Left ventricle myocardium superior (tissue), 1 donor: ENCODE results near the gene ITPRID2. TPM values are rescaled to one million over a fixed set of nuclear protein-coding genes. Genes with fewer than 3 reads are reported as not detected.

Experiments used
- ATAC-seq: fragments of 200-7000 bp; cut with Tn5 transposase; one replicate; pipeline ENCODE4 v1.9.1; 2020; ENCODE audit warnings: mild to moderate bottlenecking, moderate library complexity
- DNase-seq: peaks from one replicate; pipeline ENCODE4 v3.0.0-alpha.2; 2020
- intact Hi-C: fragments of 100-400 bp; cut with micrococcal nuclease; formaldehyde crosslinking; loops from one replicate; pipeline ENCODE4 v1.11.0; 2022
- total RNA-seq: library from RNA; stranded (reverse); fragmentation: NEBNext Ultra II Directional; extraction: Animal tissue kit (Norgen Biotek cat#: 25700); gene quantifications from one replicate; pipeline ENCODE4 v1.2.1, GENCODE V29; 2021
- donor health status: DM: no; HTN: yes; CAD: no; lungs with severe emphysema.

Gene ITPRID2
- total RNA-seq, 1 donor from 2014 or later = 68.4 TPM

DNA sequence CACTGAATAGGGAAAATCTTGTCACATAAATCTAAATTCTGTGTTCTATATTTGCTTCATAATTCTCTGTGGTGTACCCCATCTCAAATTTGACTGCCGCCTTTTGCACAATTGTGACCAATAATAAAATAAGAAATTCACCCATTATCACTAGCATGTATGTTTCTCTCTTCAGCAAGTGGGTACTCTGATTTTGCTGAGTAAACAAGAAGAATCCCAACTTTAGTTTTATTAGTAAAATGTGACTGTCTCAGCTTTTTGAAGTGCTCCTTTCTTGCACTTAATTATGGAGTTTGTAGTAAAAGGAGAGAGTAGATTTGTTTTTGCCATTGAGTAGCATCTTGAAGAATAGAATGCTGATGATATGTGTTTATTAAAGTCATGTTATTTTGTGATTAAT lies 16.1 kb downstream of the ITPRID2 start:
- DNase-seq (no peak), ATAC-seq (no peak)
- intact Hi-C loops = loop anchor here (5.0 to 10.0 kb wide), 2 partner anchors 163 to 170 kb away; no protein-coding TSS in a partner anchor

GRCh38 chr2:181910028-181910831 lies 18.7 kb downstream of the ITPRID2 start:
- DNase-seq (no peak), ATAC-seq (no peak)
- intact Hi-C loops = no loop called here

- intact Hi-C loops = no loop called here
- ATAC-seq (no peak), DNase-seq (no peak)
Observed at GRCh38 chr2:181911830-181912229, 20.3 kb downstream of the ITPRID2 start.

DNA sequence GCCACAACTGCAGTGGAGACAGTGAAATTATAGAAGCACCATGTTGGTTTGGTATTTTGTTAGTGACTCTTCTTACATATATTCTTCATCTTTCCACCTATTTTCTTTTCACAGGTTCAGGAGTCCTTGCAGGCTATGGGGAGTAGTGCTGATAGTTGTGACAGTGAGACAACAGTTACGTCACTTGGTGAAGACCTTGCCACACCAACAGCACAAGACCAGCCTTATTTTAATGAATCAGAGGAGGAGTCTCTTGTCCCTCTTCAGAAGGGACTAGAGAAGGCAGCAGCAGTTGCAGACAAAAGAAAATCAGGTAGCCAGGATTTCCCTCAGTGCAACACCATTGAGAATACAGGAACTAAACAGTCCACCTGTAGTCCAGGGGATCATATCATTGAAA lies 23.6 kb downstream of the ITPRID2 start:
- DNase-seq = no peak
- no peak for ATAC-seq
- intact Hi-C loops = no loop called here

DNA sequence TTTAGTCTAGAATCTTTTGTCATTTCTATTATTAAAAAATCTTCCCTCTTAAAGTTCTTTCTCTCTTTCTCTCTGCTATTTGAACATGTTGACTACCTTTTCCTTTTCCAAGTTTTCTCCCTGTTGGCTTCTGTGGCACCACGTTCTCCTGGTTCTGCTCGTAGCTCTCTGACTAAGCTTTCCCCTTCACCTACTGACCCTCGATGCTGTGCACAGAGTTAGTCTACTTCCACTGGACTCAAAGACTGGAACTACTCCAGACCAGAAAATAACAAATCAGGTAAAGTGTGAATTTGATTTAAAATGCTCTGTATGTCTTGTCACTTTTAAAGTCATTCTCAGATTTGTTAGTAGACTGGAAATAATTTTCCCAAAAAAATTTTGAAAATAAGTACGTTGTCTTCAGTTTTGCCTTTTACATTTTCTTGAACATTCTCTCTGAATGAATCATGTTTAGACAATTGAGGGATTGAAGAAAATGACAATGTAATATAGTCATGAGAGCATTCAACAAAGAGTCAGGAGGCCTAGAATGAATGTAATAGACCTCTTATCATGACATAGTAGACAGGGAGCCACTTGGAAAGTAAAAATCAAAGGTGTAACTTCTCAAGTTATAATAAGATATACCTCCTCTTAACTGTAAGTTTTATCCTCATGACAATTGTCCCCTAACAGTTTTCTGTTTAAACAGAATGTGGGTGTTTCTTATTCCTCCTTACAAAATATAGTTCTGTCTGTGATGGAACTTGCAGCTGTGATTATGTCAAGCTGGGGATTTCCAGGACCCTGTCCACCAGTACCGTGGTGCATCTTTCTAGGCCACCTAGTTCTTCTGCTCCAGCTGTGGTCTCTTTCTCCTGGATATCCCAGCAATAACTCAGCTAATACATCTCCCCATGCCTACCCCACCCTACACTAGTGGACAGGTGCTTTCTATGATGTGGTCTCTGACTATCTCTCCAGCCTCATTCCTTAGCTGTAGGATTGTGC lies 25.5 kb downstream of the ITPRID2 start:
- intact Hi-C loops = no loop called here
- no peak for ATAC-seq
- no peak for DNase-seq

DNA sequence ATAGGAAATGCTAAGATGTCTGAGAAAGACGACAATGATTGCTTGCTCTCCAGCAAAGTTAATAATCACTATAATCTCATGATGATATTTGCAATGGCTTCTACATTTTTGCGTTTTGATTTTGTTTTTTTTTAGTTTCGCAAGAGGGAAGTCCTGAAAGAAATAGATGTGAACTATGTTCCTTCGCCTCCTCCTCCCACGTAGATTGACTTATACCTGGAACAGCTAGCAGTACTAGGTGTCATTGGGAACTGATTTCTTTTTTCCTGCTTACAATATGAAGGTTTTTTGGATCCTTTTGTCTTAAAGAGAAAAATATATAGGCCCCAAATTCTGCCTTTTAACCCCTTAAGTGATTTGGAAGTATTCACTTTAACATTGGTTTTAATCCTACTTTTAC lies 26.7 kb downstream of the ITPRID2 start:
- intact Hi-C loops = no loop called here
- ATAC-seq (no peak), DNase-seq (no peak)

DNA sequence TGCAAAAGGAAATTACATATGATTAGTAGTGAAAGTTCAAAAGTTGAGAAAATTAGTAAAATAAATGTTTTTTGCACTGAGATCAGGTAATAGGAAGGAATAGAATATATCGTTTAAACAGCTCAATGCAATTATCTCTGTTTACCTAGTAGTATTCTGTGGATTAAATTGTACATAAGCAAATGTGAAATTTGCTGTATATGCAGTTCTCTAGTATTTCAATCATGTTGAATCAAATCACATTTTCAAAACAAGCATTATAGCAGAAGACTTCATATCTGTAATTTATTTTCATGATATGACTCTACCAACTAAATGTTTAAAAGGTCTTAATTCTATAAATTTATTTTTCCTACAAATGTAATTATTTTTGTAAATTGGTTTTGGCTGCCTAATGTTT lies 31.6 kb downstream of the ITPRID2 start:
- intact Hi-C loops = no loop called here
- ATAC-seq (no peak), DNase-seq (no peak)

GRCh38 chr2:181924336-181924735 lies 32.8 kb downstream of the ITPRID2 start:
- DNase-seq (no peak), ATAC-seq (no peak)
- intact Hi-C loops = no loop called here

GRCh38 chr2:181934694-181935093 lies 43.2 kb downstream of the ITPRID2 start:
- no peak for ATAC-seq

GRCh38 chr2:181937473-181937872 lies 45.9 kb downstream of the ITPRID2 start:
- intact Hi-C loops = no loop called here
- ATAC-seq (peak; percentile 41), DNase-seq (no peak)

More at GRCh38 chr2:181934694-181935093, 43.2 kb downstream of the ITPRID2 start:
- intact Hi-C loops = no loop called here
- DNase-seq = no peak

DNA sequence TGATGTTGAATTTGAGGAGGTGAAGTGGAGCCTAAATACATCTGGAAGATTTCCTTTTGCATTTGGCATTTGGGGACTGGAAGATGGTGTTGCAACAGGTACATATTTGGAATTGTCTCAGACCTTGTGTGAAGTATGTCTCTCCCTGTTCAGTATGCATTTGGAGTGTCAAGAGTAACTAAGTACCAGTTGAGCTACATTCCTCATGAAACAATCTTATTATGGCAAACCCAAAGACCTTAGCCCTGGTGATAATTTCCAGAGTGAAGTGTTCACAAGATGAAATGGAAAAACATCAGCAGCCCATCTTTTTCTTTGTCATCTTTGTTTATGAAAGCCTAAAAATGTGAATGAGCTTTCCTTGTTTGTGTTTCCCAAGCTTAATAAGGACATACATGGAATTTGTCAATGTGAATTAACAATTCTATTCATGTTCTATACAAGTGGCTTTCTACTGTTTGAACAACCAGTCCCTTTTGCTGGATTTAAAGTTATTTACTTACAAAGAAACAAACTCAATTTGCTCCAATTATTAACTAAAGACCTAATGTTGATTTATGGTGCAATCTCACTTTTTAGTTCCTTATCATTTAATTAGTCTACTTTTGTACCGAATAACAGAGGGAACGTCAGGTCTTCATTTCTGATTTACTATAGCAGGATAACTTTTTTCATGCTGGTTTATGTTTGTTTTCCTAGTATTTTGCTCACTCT lies 52.0 kb downstream of the ITPRID2 start:
- DNase-seq (no peak), ATAC-seq (no peak)
- intact Hi-C loops = no loop called here

GRCh38 chr2:181944164-181944913 lies 52.8 kb downstream of the ITPRID2 start:
- intact Hi-C loops = no loop called here
- no peak for ATAC-seq
- no peak for DNase-seq

- ATAC-seq (no peak), DNase-seq (no peak)
- intact Hi-C loops = no loop called here
Observed at GRCh38 chr2:181944914-181945291, 53.4 kb downstream of the ITPRID2 start.

DNA sequence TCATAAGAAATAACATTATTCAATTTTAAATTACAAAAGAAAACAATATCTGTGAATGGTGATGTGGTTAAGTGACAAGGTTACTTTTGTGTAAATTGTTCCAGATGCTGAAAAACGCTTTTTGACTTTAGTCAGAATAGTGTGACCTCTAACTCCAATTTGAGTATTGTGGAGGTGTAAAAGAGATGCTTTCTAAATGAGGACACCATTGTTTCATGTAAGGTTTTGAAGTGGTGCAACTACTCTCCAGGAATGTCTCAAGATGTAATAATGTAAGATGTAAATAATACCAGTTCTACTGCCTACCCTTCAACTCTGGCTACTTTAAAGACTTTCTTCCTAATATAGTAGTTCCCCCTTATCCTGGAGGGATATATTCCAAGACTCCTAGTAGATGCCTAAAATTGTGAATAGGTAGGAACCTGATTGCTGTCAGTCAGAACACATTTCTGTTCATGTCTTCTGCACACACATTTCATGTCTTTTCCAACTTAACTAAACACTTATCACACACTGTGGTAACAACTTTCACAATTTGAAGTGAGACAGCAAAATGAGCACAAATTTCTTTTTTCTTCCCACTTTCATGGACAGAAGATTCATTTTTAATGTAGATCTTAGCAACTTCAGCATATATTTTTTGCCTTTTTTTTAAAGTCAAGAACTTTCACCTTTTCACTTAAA lies 55.1 kb downstream of the ITPRID2 start:
- no peak for DNase-seq
- intact Hi-C loops = no loop called here
- ATAC-seq = no peak

DNA sequence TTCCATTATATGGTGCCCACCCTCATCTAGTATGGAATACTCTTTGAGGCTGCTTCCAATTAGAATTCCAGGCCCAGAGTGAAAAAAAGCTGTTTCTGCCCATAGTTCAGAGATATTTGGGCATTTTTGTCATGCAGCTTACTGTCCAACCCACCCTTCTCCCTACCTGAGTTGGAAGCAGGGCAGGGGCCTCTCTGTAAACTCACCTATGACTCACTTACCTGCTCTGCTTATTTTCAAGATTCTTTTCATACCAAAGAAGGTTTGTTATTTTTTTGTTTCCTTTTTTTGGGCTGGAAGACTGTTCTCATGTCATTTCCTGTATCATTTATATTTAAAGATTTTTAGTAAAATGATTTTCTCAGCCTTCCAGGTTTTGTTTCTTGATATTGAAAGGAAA lies 55.7 kb downstream of the ITPRID2 start:
- ATAC-seq = no peak
- intact Hi-C loops = no loop called here
- DNase-seq = no peak

DNA sequence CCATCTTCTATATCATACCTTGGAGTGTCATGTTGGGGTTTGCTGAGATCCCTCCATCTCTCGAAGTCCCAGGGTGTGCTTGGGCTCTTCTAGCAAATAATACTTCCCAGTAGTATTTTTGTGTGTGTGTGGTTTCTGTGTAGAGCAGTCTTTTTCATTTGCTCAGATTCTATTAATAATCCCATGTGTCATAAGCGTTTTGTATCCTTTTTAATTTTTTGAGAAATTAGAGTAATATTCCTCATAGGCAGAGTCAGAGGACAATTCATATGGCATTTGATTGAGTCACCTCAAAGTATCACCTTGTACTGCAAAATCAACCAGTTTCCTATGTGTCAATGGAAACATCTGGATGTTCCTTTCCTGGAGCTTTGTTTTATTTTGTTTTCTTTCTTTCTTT lies 56.7 kb downstream of the ITPRID2 start:
- DNase-seq (no peak), ATAC-seq (no peak)
- intact Hi-C loops = no loop called here

DNA sequence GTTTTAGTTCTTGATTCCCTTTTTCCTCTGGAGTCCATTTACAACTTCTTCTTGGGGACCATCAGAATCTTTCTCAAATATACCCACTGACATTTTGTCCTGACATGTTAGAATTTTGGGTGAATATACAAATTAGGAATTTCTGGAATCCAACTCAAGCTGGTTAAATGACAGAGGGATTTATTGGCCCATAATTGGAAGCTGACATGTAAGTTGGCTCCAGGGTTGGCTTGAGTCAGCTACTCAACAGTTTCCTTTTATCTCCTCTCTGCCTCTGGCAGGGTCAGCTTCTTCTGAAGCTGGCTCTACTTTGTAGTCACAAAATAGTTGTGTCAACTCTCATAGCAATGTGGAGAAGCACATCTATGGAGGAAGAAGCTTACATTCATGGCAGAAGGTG lies 57.5 kb downstream of the ITPRID2 start:
- intact Hi-C loops = no loop called here
- DNase-seq = no peak
- no peak for ATAC-seq
